ENCODE measurements around the gene RNASE7. TPM values are rescaled to one million over a fixed set of nuclear protein-coding genes. Genes with fewer than 3 reads are reported as not detected.

Gene RNASE7
- total RNA-seq, 1 donor from 2014 or later: not detected

DNA sequence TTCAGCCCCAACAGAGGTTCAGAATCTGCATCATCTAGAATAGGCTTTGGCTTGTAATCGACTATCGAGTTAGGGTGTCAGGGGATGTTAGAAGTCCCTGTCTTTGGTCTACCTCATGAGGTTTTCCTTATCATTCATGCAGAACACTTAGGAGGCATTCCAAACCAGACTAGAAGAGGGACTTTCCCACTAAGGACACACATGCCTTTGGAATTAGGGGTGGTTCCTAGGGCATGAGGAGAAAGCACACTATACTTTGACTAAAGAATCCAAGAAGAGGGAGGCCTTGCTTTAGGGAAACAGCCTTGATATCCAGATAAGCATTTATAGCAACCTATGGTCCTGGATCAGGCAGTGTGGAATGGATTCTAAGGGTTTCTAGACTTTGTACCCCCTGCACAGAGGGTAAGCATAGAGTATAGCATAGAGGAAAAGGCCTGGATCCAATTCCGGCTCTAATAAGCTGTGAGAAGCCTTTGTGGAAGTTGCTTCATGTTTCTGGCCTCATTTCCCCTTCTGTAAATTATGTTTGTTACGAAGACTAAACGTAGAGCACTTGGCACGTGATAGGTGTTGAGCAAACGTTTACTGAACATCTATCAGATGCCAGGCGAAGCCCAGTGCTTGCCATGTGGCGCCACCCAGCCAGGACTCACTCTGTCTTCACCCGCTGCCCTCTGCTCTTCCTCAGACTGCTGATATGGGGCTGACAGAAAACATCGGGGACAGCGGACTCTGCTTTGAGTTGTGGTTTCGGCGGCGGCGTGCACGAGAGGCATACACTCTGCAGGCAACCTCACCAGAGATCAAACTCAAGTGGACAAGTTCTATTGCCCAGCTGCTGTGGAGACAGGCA lies 43.1 kb downstream of the RNASE7 start:
- intact Hi-C loops (cut with micrococcal nuclease): loop anchor here (5.0 kb wide), 1 partner anchor 403 kb away; the partner anchor contains the start of gene RNASE4

DNA sequence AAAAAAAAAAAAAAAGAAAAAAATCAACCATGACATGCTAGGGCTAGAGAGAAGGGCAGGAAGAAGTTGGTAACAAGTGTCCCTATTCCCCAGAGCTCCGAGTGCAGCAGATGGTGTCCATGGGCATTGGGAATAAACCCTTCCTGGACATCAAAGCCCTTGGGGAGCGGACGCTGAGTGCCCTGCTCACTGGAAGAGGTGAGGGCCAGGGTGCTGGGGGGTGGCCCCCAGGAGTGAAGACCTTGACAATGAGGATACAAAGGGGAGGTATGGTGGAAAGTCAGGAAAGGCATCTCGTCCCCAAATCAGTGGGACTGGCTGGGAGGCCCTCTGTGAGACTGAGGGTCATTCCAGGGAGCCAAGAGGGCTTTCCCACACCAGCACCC lies 44.7 kb downstream of the RNASE7 start:
- intact Hi-C loops (cut with micrococcal nuclease): loop anchor here (1.0 to 5.0 kb wide), 2 partner anchors 17 to 405 kb away; partner anchors contain the start of gene RNASE4

DNA sequence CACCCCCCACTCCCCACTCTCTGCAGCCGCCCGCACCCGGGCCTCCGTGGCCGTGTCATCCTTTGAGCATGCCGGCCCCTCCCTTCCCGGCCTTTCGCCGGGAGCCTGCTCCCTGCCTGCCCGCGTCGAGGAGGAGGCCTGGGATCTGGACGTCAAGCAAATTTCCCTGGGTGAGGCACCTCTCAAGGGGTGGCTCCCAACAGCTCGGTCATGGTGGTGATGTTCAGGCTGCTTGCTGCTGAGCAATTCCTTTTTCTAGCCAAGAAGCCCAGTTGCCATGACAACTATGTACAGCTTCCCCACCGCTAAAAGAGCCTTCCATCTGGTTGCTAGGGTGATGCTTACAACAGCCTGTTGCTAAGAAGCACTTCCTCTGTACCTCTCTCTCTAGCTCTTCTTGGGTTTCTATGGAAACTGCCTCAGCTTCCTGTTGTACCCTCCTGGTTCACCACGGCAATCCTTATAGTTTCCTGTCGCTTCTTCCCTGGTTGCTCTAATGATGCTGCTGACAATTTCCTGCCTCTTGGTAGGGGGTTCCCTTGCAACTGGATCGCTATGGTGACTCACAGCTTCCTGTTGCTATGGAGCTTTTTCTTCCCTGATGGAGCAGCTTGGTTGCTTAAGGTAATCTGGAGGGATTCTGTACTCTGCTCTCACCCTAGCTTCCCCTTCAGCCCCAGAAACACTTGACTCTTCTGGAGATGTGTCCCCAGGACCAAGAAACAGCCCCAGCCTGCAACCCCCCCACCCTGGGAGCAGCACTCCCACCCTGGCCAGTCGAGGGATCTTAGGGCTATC lies 45.3 kb downstream of the RNASE7 start:
- intact Hi-C loops (cut with micrococcal nuclease): loop anchor here (1.0 to 5.0 kb wide), 2 partner anchors 17 to 405 kb away; partner anchors contain the start of gene RNASE4

DNA sequence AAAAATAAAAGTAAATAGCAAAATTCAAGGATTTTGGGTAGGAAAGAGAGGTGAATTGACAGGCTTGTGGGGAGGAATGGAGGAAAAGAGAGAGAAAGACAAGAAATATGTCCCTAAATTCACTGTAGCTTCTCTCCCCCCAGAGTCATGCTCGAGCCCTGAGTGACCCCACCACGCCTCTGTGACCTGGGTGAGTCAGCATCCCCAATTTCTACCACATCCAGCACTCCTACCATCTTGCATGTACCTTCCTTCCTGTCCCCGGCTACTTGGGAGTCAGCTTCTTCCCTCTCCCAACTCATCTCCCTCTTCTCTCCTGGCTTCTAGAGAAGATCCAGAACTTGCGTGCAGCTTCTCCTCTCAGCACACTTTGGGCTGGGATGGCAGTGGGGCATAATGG lies 46.5 kb downstream of the RNASE7 start:
- intact Hi-C loops (cut with micrococcal nuclease): loop anchor here (5.0 kb wide), 1 partner anchor 406 kb away; the partner anchor contains the start of gene RNASE4

DNA sequence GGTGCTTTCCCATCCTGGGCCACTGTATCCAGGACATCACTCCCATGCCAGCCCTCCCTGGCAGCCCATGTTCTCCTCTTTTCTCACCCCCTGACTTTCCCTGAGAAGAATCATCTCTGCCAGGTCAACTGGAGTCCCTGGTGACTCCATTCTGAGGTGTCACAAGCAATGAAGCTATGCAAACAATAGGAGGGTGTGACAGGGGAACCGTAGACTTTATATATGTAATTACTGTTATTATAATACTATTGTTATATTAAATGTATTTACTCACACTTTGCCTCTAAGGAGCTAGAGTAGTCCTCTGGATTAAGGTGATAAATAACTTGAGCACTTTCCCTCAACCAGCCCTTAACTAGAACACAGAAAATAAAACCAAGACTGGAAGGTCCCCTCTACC lies 47.1 kb downstream of the RNASE7 start:
- intact Hi-C loops (cut with micrococcal nuclease): loop anchor here (5.0 kb wide), 1 partner anchor 407 kb away; the partner anchor contains the start of gene RNASE4

DNA sequence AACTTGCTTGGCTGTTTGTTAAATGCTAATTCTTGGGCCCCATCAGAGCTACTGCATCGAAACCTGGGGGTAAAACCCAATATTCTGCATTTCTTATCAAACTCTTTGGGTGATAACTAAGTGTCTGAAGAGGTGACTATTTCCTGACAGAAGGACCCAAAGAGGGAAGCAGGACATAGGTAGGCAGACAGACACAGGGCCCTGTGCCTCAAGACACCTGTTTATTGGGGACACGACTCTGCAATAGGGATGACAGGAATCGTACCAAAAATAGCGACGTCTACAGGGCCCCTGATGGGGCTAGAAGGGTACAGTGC lies 47.7 kb downstream of the RNASE7 start:
- intact Hi-C loops (cut with micrococcal nuclease): loop anchor here (5.0 kb wide), 1 partner anchor 408 kb away; the partner anchor contains the start of gene RNASE4

DNA sequence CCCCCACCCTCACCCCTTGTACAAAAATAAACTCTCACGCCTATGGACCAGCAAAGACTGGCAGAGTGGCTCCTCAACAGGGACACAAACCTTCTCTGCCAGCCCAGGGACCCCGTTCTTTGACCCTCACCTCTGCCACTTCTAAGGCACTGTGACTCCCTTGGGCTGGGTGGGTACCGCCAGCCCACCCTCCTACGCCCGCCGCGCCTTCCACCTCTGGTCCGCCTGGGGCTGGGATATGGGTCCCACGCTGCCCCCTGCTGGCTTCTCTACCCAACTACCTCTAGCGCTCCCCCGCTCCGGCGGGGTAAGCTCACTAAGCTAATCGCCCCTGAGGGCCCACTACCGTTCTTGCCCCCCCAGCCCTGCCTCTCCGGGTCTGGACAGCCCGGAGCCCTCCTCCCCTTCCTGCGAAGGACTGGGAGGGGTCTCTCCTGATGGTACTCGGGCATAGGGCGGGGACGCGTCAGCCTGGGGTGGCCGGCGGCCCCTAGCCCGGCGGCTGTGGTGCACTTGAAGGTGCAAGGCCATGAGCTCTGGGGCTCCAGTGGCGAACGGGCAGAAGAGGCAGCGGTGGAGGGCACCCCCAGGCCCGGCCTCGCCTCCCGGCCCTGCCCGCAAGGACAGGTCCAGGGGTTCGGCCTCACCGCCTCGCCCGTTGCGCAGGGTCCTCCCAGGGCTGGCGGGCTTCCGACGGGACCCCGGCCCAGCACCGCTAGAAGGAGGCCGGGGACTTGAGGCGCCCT lies 48.2 kb downstream of the RNASE7 start:
- intact Hi-C loops (cut with micrococcal nuclease): no loop called here

DNA sequence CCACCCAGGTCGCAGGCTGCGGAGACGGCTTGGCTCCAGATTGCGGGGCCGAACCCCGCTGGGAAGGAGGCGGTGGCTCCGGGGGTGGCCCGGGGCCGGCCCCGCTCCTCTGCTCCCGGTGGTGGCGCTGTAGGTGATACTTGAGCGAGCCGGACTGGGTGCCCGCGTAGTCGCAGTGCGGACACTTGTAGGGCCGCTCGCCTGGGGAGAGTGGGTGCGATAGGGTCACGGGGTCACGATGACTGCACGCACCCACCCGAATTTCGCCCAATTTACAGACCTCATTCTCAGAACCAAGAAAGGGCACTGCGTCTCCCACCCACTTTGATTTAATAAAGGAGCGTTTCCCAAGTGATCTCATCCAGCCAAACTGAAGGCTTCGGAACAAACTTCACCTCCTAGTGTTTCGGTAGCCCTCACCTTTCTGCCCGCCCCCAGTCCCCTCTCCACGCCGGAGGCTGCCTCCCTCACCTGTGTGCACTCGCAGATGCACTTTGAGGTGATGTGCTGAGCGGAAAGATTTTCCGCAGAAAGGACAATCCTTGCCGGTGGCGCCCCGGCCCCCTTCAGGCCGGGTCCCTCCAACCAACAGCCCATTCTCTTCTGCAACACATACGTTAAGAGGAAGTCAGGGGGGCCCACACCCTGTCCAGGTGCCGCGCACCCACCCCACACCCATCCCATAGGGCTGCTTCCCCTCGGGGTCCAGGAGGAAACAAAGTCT lies 48.9 kb downstream of the RNASE7 start:
- intact Hi-C loops (cut with micrococcal nuclease): no loop called here

DNA sequence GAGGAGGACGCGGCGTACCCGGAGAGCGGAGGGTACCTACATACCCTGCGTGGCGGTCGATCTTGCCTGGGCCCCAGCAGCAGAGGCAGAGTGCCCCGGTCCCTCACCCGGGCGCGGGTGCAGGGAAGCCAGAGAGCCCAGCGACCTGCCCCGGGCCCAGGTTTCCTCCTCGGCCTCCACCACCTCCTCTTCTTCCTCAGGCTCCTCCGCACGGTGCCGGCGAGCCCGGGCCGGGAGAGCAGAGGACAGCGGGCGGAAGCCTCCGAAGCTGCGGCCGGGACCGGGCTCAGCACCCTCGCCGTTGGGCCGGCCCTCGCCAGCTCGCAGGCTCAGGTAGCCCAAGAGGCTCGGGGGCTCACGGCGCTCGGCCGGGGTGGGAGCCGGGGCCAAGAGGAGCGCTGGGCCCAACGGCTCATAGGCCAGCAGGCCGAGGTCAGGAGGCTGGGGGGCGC lies 49.7 kb downstream of the RNASE7 start:
- intact Hi-C loops (cut with micrococcal nuclease): loop anchor here (1.0 to 2.0 kb wide), 4 partner anchors 12 to 465 kb away; no protein-coding TSS in a partner anchor

DNA sequence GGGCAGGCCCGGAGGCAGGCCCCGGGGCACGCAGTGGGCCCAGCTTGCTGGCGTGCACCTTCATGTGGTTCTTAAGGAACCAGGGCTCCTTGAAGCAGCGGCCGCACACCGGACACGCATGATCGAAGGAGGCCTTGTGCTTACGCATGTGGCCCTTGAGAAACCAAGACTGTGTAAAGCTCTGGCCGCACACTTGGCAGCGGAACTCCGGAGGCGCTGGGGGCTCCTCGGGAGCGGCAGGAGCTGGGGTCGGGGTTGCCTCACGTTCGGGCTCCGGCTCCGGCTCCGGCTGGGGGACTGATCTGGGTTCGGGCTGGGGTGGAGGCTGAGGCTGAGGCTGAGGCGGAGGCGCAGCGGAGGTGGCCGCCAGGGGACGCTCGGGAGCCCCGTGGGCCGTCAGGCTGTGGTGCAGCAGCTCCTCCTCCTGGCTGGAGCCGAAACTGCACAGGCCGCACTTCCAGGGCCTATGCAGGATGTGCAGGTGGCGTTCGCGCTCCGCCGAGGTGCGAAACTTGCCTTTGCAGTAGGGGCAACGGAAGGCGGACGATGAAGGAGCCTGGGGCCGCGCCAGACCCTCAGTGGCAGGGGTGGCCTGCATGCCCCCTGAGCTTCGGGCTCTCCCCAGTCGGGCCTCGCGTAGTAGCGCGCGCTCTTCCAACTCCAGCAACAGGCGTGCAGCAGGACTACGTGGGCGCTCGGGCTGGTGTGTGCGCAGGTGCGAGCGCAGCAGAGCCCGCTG lies 50.3 kb downstream of the RNASE7 start:
- intact Hi-C loops (cut with micrococcal nuclease): loop anchor here (1.0 to 2.0 kb wide), 4 partner anchors 12 to 464 kb away; no protein-coding TSS in a partner anchor

DNA sequence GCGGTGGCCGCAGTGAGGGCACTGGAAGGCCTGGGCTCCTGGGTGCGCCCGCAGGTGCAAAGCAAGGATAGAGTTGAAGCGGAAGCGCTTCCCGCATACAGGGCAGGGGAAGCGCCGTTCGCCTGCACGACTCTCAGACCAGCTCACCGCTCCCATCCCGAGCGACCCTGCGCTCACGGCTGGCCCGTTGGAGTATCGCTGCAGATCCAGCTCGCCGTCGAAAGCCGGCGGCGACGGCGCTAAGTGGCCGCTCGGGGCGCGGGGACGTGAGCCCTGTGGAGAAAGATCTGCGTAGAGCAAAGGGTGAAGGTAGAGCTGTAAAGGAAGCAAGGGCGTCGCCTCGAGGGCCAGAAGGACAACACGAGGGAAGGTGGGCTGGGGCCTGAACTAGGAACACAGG lies 50.9 kb downstream of the RNASE7 start:
- intact Hi-C loops (cut with micrococcal nuclease): loop anchor here (2.0 kb wide), 1 partner anchor 464 kb away; no protein-coding TSS in a partner anchor

Other genes with a start within 250 kb of the RNASE7 start
- gene RNASE1, start 239.5 kb upstream of the RNASE7 start, total RNA-seq: not detected in 2 replicates
- gene RNASE3, start 151.0 kb upstream of the RNASE7 start, total RNA-seq: not detected in 2 replicates
- gene RNASE2, start 86.9 kb upstream of the RNASE7 start, total RNA-seq: not detected in 2 replicates
- 92.9 and 102 TPM in 2 replicates for gene METTL17, start 52.4 kb upstream of the RNASE7 start, total RNA-seq
- gene SLC39A2, start 43.1 kb upstream of the RNASE7 start, total RNA-seq: 0.18 and 0.36 TPM in 2 replicates
- gene NDRG2, start 17.3 kb upstream of the RNASE7 start, total RNA-seq: 5.6 and 6.2 TPM in 2 replicates
- gene TPPP2, start 12.1 kb upstream of the RNASE7 start, total RNA-seq: not detected in 2 replicates
- gene RNASE13, start 7.6 kb upstream of the RNASE7 start, total RNA-seq: not detected in 2 replicates
- not detected in 2 replicates for gene RNASE8, start 15.5 kb downstream of the RNASE7 start, total RNA-seq
- not detected in 2 replicates for gene ARHGEF40, start 27.9 kb downstream of the RNASE7 start, total RNA-seq
- 5.5 and 7.3 TPM in 2 replicates for gene ZNF219, start 56.3 kb downstream of the RNASE7 start, total RNA-seq
- gene TMEM253, start 58.7 kb downstream of the RNASE7 start, total RNA-seq: not detected in 2 replicates
- gene OR5AU1, start 113.7 kb downstream of the RNASE7 start, total RNA-seq: not detected in 2 replicates
- 734 and 763 TPM in 2 replicates for gene HNRNPC, start 227.1 kb downstream of the RNASE7 start, total RNA-seq
- 0.16 TPM in 1 of 2 replicates, not detected in the other for gene RPGRIP1, start 237.7 kb downstream of the RNASE7 start, total RNA-seq